Left ventricle myocardium inferior (tissue), 1 donor: Measurements from ENCODE around the gene NRP1. TPM values are rescaled to one million over a fixed set of nuclear protein-coding genes. Genes with fewer than 3 reads are reported as not detected.

Experiments
- DNase-seq: peaks from one replicate; pipeline ENCODE4 v3.0.0-alpha.2; 2020
- H3K27ac ChIP-seq: fragments of 200-600 bp; replicated peaks from 2 replicates; pipeline ENCODE4 v1.8.0; 2021
- H3K27me3 ChIP-seq: fragments of 200-600 bp; 2 replicates; pipeline ENCODE4 v1.8.0; 2021; ENCODE audit warnings: low read depth
- H3K36me3 ChIP-seq: fragments of 200-600 bp; 2 replicates; pipeline ENCODE4 v1.8.0; 2021
- H3K4me1 ChIP-seq: fragments of 200-600 bp; 2 replicates; pipeline ENCODE4 v1.8.0; 2021
- H3K4me3 ChIP-seq: fragments of 200-600 bp; 2 replicates; pipeline ENCODE4 v1.8.0; 2021; ENCODE audit warnings: mild to moderate bottlenecking, moderate library complexity
- H3K9me3 ChIP-seq: fragments of 200-600 bp; replicated peaks from 2 replicates; pipeline ENCODE4 v1.8.0; 2021
- intact Hi-C: fragments of 100-400 bp; cut with micrococcal nuclease; formaldehyde crosslinking; loops from one replicate; pipeline ENCODE4 v1.11.0; 2022
- total RNA-seq: library from RNA; stranded (reverse); fragmentation: NEBNext Ultra II Directional; extraction: Animal tissue kit (Norgen Biotek cat#: 25700); gene quantifications from one replicate; pipeline ENCODE4 v1.2.1, GENCODE V29; 2021
- TF ChIP-seq, protein P1 (sequence below): fragments of 200-600 bp; IDR thresholded peaks from 2 replicates; pipeline ENCODE4 v1.8.0; 2021; ENCODE audit warnings: antibody characterized with exemption, mild to moderate bottlenecking, borderline replicate concordance
- donor health status: DM: no; HTN: yes; CAD: no; lungs with severe emphysema.

NRP1 gene
- total RNA-seq, 1 donor from 2014 or later = 168 TPM

DNA sequence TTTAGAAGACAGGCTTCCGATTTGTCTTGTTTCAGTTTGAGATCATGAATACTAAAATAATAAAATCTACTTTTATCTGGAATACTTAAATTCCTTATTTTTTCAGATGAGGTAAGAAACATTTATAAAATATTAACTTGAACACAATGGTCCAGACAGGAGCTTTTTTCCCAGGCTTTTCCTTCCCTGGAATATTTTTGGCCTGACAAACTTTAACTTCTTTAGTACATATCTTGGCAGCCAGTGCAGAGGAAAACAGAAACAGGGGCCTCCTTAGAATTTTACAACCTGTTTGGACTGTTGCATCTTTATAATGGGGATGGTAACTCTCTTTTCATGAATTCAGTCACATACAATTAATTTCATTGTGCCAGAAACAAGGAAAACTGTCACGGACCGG is 41.4 kb downstream of the NRP1 start:
- Histone ChIP-seq H3K27ac (peak overlapping the region; percentile 67), H3K4me1 (peaks cover 100% of the 10 kb centered on the region), H3K27me3 (no peaks in the 10 kb centered on the region), H3K9me3 (no peaks in the 10 kb centered on the region), H3K4me3 (peak overlapping the region; percentile 10), H3K36me3 (peaks cover 6% of the 10 kb centered on the region)
- intact Hi-C loops = no loop called here
- TF ChIP-seq, protein P1, sequence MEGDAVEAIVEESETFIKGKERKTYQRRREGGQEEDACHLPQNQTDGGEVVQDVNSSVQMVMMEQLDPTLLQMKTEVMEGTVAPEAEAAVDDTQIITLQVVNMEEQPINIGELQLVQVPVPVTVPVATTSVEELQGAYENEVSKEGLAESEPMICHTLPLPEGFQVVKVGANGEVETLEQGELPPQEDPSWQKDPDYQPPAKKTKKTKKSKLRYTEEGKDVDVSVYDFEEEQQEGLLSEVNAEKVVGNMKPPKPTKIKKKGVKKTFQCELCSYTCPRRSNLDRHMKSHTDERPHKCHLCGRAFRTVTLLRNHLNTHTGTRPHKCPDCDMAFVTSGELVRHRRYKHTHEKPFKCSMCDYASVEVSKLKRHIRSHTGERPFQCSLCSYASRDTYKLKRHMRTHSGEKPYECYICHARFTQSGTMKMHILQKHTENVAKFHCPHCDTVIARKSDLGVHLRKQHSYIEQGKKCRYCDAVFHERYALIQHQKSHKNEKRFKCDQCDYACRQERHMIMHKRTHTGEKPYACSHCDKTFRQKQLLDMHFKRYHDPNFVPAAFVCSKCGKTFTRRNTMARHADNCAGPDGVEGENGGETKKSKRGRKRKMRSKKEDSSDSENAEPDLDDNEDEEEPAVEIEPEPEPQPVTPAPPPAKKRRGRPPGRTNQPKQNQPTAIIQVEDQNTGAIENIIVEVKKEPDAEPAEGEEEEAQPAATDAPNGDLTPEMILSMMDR = no peak
- no peak for DNase-seq

DNA sequence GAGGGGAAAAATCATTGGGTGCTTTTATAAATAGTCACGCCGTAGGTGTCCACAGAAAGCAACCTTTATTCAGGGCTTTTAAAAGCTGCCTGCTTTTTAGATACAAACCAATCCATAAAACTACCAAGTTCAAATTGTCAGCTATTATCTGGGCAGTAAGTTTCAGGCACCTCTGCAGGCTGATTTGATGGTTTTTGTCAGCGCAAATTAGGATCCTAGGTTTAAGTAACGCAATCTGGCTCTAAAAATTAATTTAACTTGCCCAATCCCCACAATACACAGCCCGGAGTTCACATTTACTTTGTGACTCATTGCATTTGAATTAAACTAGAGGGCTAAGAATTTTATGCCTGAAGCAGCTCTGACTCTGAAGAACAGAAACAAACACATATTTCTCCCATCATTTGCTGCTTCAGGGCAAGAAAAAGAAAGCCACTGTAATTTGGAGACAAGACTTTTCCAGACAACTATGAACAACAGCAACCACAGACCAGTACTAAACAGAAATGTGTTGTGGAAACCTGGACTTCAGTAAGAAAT is 43.3 kb downstream of the NRP1 start:
- H3K4me1 ChIP-seq = peaks cover 100% of the 10 kb centered on the region
- H3K27me3 ChIP-seq = no peaks in the 10 kb centered on the region
- H3K4me3 ChIP-seq = peak overlapping the region; percentile 7
- peaks cover 6% of the 10 kb centered on the region for H3K36me3 ChIP-seq
- intact Hi-C loops = no loop called here
- TF ChIP-seq, protein P1 = no peak
- peak overlapping the region; percentile 67 for H3K27ac ChIP-seq
- H3K9me3 ChIP-seq = no peaks in the 10 kb centered on the region
- no peak for DNase-seq

DNA sequence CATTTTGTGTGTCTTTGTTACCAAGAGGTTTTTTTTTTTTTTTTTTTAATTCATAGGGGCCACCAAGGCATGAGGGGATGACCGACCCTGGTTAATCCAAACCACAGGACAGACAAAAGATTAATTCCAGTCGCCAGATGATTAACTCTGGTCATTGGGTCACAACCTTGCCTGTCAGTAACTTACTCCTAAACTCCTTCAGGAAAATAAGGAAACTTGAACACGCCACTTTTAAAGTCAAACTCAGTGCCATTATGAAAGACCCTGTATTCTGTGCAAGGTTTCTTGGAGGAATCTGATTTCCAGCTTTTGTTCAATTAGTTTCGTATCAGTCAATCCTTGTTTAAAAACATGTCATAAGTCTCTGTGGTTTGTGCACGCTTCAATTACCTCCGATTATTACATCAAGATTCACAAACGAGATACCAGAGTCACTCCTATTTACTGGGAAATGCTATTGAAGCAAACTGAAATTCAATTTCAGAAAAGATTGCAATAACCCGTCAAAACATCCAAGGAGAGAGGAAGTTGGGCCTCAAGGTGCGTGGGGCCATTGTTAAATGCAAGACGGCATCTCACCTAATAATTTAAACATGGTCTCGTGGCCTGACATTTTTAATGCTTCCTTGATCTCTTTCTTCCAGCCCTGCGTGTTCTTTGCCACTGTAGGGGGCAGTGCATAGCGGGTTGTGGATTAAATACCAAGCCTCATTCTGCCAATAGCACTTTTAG is 44.0 kb downstream of the NRP1 start:
- H3K9me3 ChIP-seq = no peaks in the 10 kb centered on the region
- TF ChIP-seq, protein P1 = peak; percentile 29
- H3K27me3 ChIP-seq = no peaks in the 10 kb centered on the region
- intact Hi-C loops = no loop called here
- peaks cover 100% of the 10 kb centered on the region for H3K4me1 ChIP-seq
- no peak for DNase-seq
- H3K4me3 ChIP-seq = peak overlapping the region; percentile 7
- peaks cover 6% of the 10 kb centered on the region for H3K36me3 ChIP-seq
- peak overlapping the region; percentile 67 for H3K27ac ChIP-seq

DNA sequence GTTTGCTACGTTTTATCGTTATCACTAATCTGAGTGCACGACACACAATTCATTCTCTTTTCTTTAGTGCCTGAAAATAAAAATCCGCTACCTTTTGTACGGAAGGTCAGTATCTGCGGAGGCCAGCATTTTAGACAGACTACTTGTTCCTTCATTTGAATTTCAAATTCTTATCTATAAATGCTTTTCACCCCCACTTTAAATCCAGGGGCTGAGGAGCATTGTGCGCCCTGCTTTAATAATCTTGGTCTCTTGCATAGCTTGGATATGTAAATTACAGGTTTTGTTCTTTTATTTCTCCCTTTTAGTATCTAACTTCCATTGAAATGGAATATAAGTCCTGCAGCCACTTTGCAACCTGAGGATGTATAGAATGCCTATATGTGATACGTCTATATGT is 44.7 kb downstream of the NRP1 start:
- H3K4me1 ChIP-seq = peaks cover 100% of the 10 kb centered on the region
- H3K36me3 ChIP-seq = peaks cover 6% of the 10 kb centered on the region
- TF ChIP-seq, protein P1 = no peak
- intact Hi-C loops = no loop called here
- H3K27ac ChIP-seq = peak overlapping the region; percentile 67
- H3K27me3 ChIP-seq = no peaks in the 10 kb centered on the region
- H3K9me3 ChIP-seq = no peaks in the 10 kb centered on the region
- H3K4me3 ChIP-seq = no peak overlapping the region
- no peak for DNase-seq

DNA sequence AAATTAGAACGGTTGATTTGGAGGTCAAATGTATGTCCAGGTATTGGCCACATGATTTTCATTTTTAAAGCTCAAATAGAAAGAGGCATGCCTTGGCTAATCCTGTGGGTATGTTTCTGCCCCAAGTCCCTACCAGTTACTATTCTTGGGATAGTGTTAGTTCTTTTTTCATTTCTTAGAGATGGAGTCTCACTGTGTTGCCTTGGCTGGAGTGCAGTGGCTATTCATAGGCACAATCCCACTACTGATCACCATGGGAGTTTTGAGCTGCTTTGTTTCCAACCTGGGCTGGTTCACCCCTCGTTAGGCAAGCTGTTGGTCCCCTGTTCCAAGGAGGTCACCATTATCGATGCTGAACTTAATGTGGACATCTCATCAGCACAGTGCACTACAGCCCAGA is 46.3 kb downstream of the NRP1 start:
- TF ChIP-seq, protein P1 = no peak
- Histone ChIP-seq H3K36me3 (no peaks in the 10 kb centered on the region), H3K4me1 (peaks cover 100% of the 10 kb centered on the region), H3K27ac (peak overlapping the region; percentile 67), H3K9me3 (no peaks in the 10 kb centered on the region), H3K4me3 (no peak overlapping the region), H3K27me3 (no peaks in the 10 kb centered on the region)
- DNase-seq = no peak
- intact Hi-C loops = no loop called here
